Measurements from ENCODE around the gene PPP2R2C. TPM values are rescaled to one million over a fixed set of nuclear protein-coding genes. Genes with fewer than 3 reads are reported as not detected.

PPP2R2C gene
- total RNA-seq, 1 donor from 2014 or later, result not detected

- intact Hi-C loops (cut with micrococcal nuclease), result no loop called here
These were observed 67.6 kb downstream of the PPP2R2C start for GRCh38 chr4:6404611-6405396.

- intact Hi-C loops (cut with micrococcal nuclease), result no loop called here
These were observed 69.1 kb downstream of the PPP2R2C start for GRCh38 chr4:6403400-6403685.

GRCh38 chr4:6402566-6403399 lies 69.6 kb downstream of the PPP2R2C start:
- intact Hi-C loops (cut with micrococcal nuclease), result no loop called here

- intact Hi-C loops (cut with micrococcal nuclease), result no loop called here
These were observed 70.6 kb downstream of the PPP2R2C start for GRCh38 chr4:6401797-6402196.

GRCh38 chr4:6396696-6397236 lies 75.6 kb downstream of the PPP2R2C start:
- intact Hi-C loops (cut with micrococcal nuclease), result no loop called here

- intact Hi-C loops (cut with micrococcal nuclease), result no loop called here
These were observed 76.8 kb downstream of the PPP2R2C start for GRCh38 chr4:6395466-6396228.

- intact Hi-C loops (cut with micrococcal nuclease), result no loop called here
These were observed 77.7 kb downstream of the PPP2R2C start for GRCh38 chr4:6394671-6395081.

GRCh38 chr4:6393544-6394475 lies 78.6 kb downstream of the PPP2R2C start:
- intact Hi-C loops (cut with micrococcal nuclease), result no loop called here

- intact Hi-C loops (cut with micrococcal nuclease), result no loop called here
These were observed 79.3 kb downstream of the PPP2R2C start for GRCh38 chr4:6393066-6393465.

GRCh38 chr4:6392407-6392806 lies 80.0 kb downstream of the PPP2R2C start:
- intact Hi-C loops (cut with micrococcal nuclease), result no loop called here

- intact Hi-C loops (cut with micrococcal nuclease), result no loop called here
These were observed 80.6 kb downstream of the PPP2R2C start for GRCh38 chr4:6391852-6392188.

GRCh38 chr4:6391186-6391851 lies 81.1 kb downstream of the PPP2R2C start:
- intact Hi-C loops (cut with micrococcal nuclease), result no loop called here

- intact Hi-C loops (cut with micrococcal nuclease), result no loop called here
These were observed 82.1 kb downstream of the PPP2R2C start for GRCh38 chr4:6390356-6390755.

GRCh38 chr4:6389142-6389825 lies 83.1 kb downstream of the PPP2R2C start:
- intact Hi-C loops (cut with micrococcal nuclease), result no loop called here

GRCh38 chr4:6388713-6389112 lies 83.7 kb downstream of the PPP2R2C start:
- intact Hi-C loops (cut with micrococcal nuclease), result no loop called here

- intact Hi-C loops (cut with micrococcal nuclease), result no loop called here
These were observed 84.5 kb downstream of the PPP2R2C start for GRCh38 chr4:6387946-6388345.

GRCh38 chr4:6386091-6386490 lies 86.3 kb downstream of the PPP2R2C start:
- intact Hi-C loops (cut with micrococcal nuclease), result no loop called here

- intact Hi-C loops (cut with micrococcal nuclease), result no loop called here
These were observed 87.1 kb downstream of the PPP2R2C start for GRCh38 chr4:6385288-6385687.

- intact Hi-C loops (cut with micrococcal nuclease), result no loop called here
These were observed 87.9 kb downstream of the PPP2R2C start for GRCh38 chr4:6384541-6384940.

- intact Hi-C loops (cut with micrococcal nuclease), result no loop called here
These were observed 88.5 kb downstream of the PPP2R2C start for GRCh38 chr4:6383929-6384328.

Data from T-helper 1 cell treated with Interleukin-12 subunit alpha and Interleukin-12 subunit beta and Interleukin-4 antibody, amounts not matched to agents 30 ng/mL and 1 ng/mL, for 36 hours (primary cell).